Measurements from ENCODE around the gene OR52J3. TPM values are rescaled to one million over a fixed set of nuclear protein-coding genes. Genes with fewer than 3 reads are reported as not detected.

Gene OR52J3
- total and polyA plus RNA-seq, 2 of the 8 experiments (the other 6 are each of a cell fraction or from before 2014, with no cell fraction given), result not detected

DNA sequence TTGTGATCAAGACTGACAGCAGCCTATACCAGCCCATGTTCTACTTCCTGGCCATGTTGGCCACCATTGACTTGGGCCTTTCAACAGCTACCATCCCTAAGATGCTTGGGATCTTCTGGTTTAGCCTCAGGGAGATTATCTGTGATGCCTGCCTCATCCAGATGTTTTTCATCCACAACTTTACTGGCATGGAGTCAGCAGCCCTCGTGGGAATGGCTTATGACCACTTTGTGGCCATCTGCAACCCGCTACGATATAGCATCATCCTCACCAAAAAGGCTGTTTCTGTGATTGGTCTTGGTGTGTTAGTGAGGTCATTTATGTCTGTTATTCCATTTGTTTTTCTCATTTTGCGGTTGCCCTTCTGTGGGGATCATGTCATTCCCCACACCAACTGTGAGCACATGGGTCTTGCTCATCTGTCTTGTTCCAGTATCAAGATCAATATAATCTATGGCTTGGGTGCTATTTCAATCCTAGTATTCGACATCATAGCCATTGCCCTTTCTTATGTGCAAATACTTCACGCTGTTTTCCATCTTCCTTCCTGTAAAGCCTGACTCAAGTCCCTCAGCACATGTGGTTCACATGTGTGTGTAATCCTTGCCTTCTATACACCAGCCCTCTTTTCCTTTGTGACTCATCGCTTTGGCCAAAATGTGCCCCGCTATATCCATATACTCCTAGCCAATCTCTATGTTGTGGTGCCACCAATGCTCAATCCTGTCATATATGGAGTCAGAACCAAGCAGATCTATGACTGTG lies 46.7 kb downstream of the OR52J3 start:
- Histone ChIP-seq H2BK120ac (replicated peaks; ENCODE audit: low read depth, low read length) (no peak overlapping the region), H3K27me3 (replicated peaks in 1 of 4; ENCODE audit: control insufficient read depth in 3 of 4, extremely low read depth in 1 of 4, insufficient read depth in 3 of 4, low read length in 3 of 4) (no peaks in the 10 kb centered on the region), H2BK15ac (ENCODE audit: low read length) (no peak overlapping the region), H3K4me3 (ENCODE audit: extremely low read depth in 1 of 4, insufficient read depth in 2 of 4, low read depth in 3 of 4, low read length in 4 of 4) (no peak overlapping the region), H2BK12ac (ENCODE audit: low read depth, low read length) (no peak overlapping the region), H3K14ac (ENCODE audit: insufficient read length) (no peak overlapping the region), H3K36me3 (ENCODE audit: control insufficient read depth in 2 of 4, insufficient read depth in 4 of 4, low read length in 3 of 4) (no peaks in the 10 kb centered on the region), H3K23ac (ENCODE audit: insufficient read length) (no peak overlapping the region), H4K91ac (replicated peaks; ENCODE audit: insufficient read length, low read length) (no peak overlapping the region), H3K23me2 (ENCODE audit: low read depth, low read length) (no peaks in the 10 kb centered on the region), H3K4me1 (replicated peaks in 1 of 4; ENCODE audit: control insufficient read depth in 3 of 4, insufficient read depth in 4 of 4, low read length in 3 of 4) (no peaks in the 10 kb centered on the region), H3K9me3 (ENCODE audit: insufficient read depth in 2 of 2, low read depth in 1 of 2, low read length in 1 of 2) (no peaks in the 10 kb centered on the region), H4K8ac (ENCODE audit: extremely low read depth, insufficient read depth, low read length) (no peak overlapping the region), H2BK5ac (ENCODE audit: low read depth, low read length) (no peak overlapping the region), H4K20me1 (replicated peaks in 1 of 2; ENCODE audit: control insufficient read depth in 1 of 2, insufficient read depth in 2 of 2, low read length in 2 of 2) (no peaks in the 10 kb centered on the region), H3K18ac (ENCODE audit: extremely low read depth, low read length) (no peak overlapping the region), H3K56ac (replicated peaks; ENCODE audit: insufficient read length, low read depth, low read length) (no peak overlapping the region), H3K79me1 (ENCODE audit: low read depth, low read length) (no peaks in the 10 kb centered on the region), H2AFZ (ENCODE audit: low read length) (no peak overlapping the region), H3K4ac (replicated peaks; ENCODE audit: insufficient read length, low read depth, low read length) (no peak overlapping the region), H3K27ac (ENCODE audit: low read depth, low read length) (no peak overlapping the region), H2AK5ac (ENCODE audit: low read depth, low read length) (no peak overlapping the region), H3K79me2 (ENCODE audit: control insufficient read depth in 1 of 2, insufficient read depth in 2 of 2, low read length in 2 of 2) (no peaks in the 10 kb centered on the region), H4K5ac (ENCODE audit: insufficient read length, low read depth, low read length) (no peak overlapping the region), H2BK20ac (ENCODE audit: low read length) (no peak overlapping the region), H3K9ac (replicated peaks in 1 of 4; ENCODE audit: extremely low read depth in 1 of 4, low read depth in 3 of 4, low read length in 3 of 4) (no peak overlapping the region), H3K4me2 (ENCODE audit: insufficient read depth in 1 of 2, low read depth in 2 of 2, low read length in 2 of 2) (no peak overlapping the region)
- ChIA-PET POLR2A (ENCODE audit: partially characterized antibody) (no interaction called here), CTCF (ENCODE audit: partially characterized antibody) (no interaction called here)
- DNase-seq (ENCODE audit: low read depth in 1 of 2, low spot score in 2 of 2), result no peak
- 93% methylated on average over 8 of the region's 8 CpGs; no CpG with 5 or more reads in 1 of the 2 experiments for WGBS, 2 experiments (ENCODE audit: extremely low coverage in 1 of 2, insufficient coverage in 1 of 2, insufficient read length in 1 of 2, insufficient replicate concordance in 2 of 2, low coverage in 1 of 2, low lambda C conversion rate in 2 of 2, missing lambda C conversion rate in 1 of 2)
- no peak for FAIRE-seq
- no peak for TF ChIP-seq JUN (IDR thresholded peaks at IDR 0.05; ENCODE audit: low read depth, low read length)
- TF ChIP-seq GABPA (IDR thresholded peaks at IDR 0.05; ENCODE audit: borderline replicate concordance, insufficient read depth, low read length), result no peak
- TF ChIP-seq YY1 (IDR thresholded peaks at IDR 0.05; ENCODE audit: low read depth, low read length), result no peak
- TF ChIP-seq GTF2F1 (IDR thresholded peaks at IDR 0.05; ENCODE audit: borderline replicate concordance, low read depth, low read length), result no peak
- no peak for TF ChIP-seq SP2 (IDR thresholded peaks at IDR 0.05; ENCODE audit: low read length)
- TF ChIP-seq PHF8 (conservative IDR thresholded peaks at IDR 0.05; ENCODE audit: low read depth, low read length), result no peak
- no peak for TF ChIP-seq BCL11A (IDR thresholded peaks at IDR 0.05; ENCODE audit: low read depth in 2 of 2, low read length in 2 of 2)
- TF ChIP-seq SP4 (IDR thresholded peaks at IDR 0.05; ENCODE audit: low read length), result no peak
- no peak for TF ChIP-seq POLR2AphosphoS5 (IDR thresholded peaks at IDR 0.05; ENCODE audit: low read depth, low read length)
- no peak for TF ChIP-seq NRF1 (IDR thresholded peaks at IDR 0.05; ENCODE audit: low read depth, low read length)
- TF ChIP-seq SRF (IDR thresholded peaks at IDR 0.05; ENCODE audit: low read depth, low read length), result no peak
- TF ChIP-seq CEBPB (IDR thresholded peaks at IDR 0.05; ENCODE audit: low read depth, low read length), result no peak
- TF ChIP-seq, protein P1, sequence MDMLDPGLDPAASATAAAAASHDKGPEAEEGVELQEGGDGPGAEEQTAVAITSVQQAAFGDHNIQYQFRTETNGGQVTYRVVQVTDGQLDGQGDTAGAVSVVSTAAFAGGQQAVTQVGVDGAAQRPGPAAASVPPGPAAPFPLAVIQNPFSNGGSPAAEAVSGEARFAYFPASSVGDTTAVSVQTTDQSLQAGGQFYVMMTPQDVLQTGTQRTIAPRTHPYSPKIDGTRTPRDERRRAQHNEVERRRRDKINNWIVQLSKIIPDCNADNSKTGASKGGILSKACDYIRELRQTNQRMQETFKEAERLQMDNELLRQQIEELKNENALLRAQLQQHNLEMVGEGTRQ (IDR thresholded peaks at IDR 0.05; ENCODE audit: low read length), result no peak
- TF ChIP-seq TAF1 (IDR thresholded peaks at IDR 0.05; ENCODE audit: low read depth, low read length), result no peak

All from H1 (cell line).